Measurements from ENCODE around the gene PAPSS2.

Gene PAPSS2

DNA sequence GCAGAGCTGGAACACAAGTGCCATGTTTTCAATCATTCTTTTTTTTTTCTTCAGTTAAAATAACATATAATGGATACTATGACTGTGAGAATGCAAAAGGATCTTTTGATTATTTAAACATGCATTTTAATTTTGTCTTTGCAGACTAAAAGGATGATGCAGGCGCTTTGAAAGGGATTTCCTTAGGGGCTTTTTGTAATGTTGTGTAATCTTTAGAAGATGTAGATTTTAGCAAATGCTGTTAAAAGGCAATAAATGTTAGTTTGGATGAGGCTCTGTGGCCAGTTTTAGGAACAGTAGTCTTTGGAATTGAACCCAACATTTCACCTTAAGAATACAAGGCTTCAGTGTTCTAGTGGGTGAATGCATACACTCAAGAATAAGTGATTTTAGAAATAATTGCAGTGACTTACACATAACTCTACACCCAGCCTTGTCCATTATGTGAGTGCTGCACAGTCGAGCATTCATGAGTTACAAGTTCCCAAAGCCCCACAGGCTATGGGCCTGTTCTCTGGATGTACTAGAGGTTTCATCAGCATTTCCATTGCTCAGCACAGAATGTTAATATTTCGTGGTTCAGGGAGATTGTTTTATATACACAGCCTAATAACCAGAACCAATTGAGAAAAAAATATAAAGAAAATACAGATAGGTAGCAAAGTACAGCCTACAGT, 11.6 kb downstream of the PAPSS2 start:
- DNase-seq (ENCODE audit: low spot score), result no peak

DNA sequence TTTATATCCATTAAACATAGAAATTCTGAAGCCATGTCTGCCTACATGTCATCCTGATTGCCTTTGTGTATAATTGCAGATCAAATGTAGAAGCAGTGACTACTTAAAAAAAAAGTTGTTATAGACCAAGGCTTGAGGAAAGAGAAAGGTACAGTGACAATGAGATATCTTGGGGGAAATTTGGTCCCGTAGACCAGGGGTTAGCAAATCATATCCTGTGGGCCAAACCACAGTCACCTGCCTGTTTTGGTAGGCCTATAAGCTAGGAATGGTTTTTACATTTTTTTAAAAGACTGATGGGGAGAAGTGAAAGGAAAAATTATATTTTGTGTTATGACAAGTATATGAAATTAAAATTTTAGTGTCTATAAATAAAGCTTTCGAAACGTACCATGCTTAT, 12.9 kb downstream of the PAPSS2 start:
- DNase-seq (ENCODE audit: low spot score), result no peak

DNA sequence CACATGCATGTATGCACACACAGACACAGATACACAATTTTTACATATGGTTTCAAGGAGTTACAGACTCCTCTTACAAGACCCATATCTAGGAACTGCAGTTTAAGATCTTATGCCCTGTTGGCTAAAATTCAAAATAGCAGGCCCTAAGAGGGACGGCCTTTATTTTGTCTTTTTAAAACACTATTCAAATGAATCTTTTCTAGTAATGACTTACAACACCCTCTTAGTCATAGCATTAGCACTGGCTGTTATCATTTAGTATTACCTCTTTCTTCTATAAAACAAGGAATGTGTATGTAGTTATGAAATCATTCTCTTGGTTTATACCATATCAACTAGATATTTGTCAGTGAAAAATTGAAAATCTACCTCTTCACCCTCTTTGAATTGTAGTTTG, 15.3 kb downstream of the PAPSS2 start:
- DNase-seq (ENCODE audit: low spot score), result no peak

DNA sequence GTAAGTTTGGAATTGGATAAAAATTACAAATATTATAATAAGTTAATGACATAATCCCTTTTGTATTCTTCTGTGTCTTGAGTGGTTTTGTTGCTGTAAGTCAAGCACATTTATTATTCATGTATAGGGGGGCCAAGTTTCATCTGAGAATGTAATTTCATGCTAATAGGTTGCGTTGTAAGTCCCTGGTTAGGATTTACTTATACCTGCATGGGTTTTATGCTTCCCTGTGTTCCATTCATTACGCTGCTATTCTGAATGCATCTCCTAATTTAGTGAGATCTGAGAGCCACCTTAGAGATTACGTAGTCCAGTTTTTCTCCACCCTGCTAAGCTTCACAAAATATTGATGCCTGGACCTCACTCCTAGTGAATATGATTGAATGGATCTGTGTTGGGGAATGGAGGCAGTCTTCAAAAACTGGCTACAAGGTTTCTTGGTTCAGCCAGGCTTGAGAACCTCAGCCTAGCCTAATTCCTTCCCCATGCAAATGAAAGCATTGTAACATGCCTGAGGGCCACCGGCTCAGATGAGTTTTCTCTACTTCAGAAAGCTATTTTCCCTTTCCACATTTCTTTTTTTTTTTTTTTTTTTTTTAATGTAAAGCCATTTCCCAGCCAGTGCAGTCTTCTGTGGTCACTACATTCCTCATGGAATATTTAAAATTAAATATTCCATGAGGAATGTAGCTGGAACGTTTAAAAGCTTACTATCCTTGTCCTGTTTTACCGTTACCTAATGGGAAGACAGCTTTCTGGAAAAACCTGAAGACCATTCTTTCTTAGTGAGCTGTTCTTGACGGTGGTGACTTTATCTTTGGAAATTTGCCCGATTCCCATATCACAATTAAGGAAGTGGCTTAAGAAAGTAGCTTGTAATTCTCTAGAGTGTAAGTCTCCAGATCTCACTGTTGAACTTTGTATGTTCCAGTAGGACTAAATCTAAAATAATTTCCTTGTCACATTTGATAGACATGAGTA, 16.0 kb downstream of the PAPSS2 start:
- no peak for DNase-seq (ENCODE audit: low spot score)

DNA sequence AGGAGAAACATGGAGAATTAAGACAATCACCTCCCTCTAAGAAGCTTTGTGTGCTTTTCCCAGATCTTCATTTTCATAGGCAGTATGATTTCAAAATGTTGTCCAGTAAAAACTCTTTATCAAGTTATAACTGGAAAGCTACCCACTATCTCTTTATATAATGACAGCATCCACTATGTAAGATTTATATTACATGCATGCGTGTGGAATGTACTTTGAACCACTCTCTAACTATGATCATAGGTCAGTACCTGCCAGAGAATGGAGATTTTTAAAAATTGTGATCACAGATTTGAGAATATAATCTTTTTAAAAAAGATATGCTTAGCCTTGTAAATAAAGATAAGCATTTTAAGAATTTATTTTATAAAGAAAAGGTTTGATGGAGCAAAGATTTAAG, 17.9 kb downstream of the PAPSS2 start:
- DNase-seq (ENCODE audit: low spot score), result no peak

DNA sequence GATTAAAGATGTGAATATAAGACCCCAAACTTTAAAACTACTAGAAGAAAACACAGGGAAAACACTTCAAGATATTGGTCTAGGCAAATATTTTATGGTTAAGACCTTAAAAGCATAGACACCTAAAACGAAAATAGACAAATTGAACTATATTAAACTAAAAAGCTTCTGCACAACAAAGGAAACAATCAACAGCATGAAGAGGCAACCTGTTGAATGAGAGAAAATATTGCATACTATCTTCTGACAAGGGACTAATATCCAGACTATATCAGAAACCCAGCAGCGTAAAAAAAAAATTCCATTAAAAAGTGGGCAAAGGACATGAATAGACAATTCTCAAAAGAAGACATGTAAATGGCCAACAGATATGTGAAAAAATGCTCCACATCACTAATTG, 18.6 kb downstream of the PAPSS2 start:
- no peak for DNase-seq (ENCODE audit: low spot score)

DNA sequence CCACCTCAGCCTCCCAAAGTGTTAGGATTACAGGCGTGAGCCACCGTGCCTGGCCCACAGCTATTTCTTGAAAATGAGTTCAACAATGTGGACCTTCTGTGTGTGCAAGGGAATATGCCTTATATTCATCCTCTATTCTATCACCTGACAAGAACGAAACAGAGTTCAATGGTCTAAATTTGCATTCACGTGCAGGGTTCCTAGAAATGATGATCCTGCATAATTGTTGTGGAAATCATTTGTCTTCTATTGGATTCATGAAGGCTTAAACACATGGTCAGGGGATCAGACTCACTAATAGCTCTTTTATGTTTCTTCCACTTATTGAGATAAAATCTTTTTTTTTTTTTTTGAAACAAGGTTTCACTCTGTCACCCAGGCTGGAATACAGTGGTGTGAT, 23.7 kb downstream of the PAPSS2 start:
- DNase-seq (ENCODE audit: low spot score), result no peak

DNA sequence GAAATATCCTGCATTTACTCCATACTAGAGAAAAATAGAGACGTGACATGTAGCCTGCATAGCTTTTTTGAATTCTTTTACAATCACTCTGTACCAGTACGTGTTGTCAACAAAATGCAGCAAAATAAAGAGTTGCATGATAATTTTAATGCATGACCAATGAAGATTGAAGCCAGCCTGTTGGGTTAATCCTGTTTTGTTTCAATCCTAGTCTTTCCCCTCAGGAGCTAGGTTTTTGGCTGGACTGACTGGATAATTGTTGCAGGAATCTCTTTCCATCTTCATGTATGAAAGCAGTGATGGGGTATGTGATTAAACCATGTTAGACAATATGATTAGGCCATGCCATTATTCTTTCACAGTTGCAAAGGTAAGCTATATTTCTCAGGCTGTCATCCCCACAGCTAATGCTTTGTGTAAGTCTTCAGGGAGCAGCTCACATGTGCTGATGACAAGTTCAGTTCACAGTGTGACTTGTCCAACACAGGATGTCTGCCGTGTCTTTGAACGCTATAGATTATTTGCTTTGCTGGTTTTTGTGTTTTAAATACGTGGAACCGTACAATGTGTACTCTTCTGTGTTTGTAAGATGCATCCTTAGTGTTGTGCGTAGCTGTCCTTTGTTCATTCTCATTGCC, 24.4 kb downstream of the PAPSS2 start:
- DNase-seq (ENCODE audit: low spot score), result no peak

DNA sequence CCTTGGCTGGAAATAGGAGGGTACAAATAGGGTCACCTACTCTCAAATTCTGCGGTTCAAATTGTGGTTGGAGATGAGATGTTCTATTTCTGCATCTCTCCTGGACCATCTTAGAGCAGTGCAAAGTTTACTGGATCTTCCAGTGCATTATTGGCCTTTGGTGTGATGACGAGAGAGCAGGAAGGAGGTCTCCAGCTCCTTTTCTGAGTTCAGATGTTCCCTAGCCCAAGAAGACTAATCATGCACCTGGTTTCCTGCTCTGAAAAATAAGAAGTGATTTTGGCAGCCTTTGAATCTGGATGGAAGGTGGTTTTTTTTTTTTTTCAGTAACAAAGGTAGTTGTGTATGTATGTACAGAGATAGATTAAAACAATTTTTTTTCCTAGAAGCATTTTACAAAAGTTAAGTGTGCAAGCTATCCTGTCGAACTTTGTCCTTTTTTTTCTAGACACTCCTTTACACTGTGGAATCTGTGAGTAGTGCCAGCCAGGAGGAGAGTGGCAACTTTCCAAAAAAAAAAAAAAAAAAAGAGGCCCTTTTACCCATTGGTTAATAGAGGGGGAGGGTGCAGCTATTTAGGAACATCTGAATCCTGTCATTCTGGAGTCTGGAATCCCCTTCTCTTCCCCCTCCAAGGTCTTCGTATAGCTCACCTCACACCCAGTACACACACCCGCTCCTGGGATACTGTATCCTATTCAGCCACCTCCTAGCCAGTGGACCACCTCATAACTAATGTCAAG, 26.3 kb downstream of the PAPSS2 start:
- DNase-seq (ENCODE audit: low spot score), result no peak

DNA sequence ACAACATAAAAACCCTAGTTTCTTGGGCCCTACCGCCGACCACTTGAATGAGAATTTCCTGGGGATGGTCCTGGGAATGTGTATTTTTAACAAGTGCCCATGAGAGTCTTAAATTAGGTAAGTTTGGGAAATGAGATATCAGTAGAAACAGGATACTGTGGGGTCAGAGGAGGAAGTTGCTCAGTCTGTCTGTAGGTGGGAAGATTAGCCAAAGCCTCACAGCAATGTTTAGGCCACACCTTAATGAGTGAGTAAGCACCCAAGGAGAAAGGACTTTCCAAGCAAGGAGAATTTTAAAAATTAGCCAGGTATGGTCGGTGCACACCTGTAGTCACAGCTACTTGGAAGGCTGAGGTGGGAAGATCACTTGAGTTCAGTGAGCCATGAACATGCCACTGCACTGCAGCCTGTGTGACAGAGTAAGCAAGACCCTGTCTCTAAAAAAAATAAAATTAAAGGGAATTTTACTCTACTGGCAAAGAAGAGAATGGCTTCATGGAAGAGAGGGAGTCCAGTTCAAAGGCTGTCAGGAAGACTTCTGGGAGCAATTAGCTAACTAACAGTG, 31.9 kb downstream of the PAPSS2 start:
- no peak for DNase-seq (ENCODE audit: low spot score)

DNA sequence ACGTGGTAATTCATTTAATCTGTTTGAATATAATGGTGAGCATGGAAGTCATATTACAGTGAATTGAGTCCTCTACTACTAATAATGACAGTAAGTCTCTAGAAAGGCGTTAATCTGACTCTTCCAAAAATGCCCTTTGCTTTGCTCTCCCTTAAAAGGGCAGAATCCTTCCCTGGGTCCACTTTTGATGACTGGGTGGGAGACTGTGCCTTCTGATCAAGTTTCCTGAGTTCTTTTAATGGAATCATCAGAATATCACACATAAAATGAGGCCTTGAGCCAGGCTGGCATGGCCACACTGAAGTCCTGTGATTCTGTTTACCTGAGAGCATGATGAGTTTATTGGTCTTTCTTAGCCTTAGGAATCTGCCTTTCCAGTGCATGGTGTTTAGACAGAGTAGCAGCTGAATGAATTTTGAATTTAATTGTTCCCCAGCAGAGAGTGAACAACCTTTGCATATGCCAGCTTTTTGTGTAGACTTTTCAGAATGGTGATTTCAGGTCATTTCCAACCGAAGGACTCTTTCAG, 33.3 kb downstream of the PAPSS2 start:
- no peak for DNase-seq (ENCODE audit: low spot score)

DNA sequence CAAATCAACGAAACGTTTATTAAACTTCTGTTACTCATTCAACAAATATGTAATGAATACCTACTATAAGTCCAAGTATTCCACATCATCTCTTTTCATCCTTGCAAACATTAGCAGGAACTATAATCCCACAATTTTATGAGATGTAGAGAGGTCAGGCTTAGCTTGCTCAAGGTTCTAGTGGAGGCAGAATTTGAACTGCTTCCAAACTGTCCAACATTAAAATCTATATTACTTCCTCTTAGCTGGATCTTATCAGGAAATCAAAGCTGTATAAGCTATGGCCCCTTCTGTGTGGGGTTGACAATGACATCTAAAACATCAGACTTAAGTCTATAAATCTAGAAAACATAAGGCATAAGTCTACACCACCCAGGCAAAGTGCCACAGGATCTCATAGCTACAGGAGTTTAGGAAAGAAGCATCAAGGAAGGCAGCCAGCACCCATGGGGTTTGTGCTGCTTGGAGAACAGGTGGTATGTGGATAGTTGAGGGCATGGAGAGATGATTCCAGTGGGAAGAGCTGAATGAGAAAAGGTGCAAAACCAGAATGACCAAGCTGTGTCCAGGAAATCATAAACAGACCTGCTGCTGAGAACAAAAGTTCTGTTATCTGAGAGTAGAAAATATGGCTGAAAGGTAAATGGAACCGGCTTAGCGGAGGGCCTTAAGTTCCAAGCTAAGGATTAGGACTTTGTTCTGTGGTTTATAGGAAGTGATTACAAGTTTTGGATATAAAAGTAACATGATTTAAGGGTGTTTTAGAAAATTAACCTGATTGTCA, 34.5 kb downstream of the PAPSS2 start:
- no peak for DNase-seq (ENCODE audit: low spot score)

DNA sequence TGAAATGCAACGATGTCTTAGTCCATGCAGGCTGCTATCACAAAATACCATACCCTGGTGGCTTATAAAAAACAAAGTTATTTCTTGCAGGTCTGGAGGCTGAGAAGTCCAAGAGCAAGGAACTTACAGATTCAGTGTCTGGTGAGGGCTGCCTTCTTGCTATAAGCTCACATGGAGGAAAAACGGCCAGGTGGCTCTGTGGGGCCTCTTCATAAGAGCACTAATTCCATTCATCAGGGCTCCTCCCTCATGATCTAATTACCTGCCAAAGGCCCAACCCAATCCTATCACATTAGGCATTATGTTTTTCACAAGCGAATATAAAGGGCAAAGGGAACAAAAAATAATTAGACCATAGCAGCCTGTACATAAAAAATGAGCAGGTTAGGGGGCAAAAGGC, 35.4 kb downstream of the PAPSS2 start:
- DNase-seq (ENCODE audit: low spot score), result no peak

DNA sequence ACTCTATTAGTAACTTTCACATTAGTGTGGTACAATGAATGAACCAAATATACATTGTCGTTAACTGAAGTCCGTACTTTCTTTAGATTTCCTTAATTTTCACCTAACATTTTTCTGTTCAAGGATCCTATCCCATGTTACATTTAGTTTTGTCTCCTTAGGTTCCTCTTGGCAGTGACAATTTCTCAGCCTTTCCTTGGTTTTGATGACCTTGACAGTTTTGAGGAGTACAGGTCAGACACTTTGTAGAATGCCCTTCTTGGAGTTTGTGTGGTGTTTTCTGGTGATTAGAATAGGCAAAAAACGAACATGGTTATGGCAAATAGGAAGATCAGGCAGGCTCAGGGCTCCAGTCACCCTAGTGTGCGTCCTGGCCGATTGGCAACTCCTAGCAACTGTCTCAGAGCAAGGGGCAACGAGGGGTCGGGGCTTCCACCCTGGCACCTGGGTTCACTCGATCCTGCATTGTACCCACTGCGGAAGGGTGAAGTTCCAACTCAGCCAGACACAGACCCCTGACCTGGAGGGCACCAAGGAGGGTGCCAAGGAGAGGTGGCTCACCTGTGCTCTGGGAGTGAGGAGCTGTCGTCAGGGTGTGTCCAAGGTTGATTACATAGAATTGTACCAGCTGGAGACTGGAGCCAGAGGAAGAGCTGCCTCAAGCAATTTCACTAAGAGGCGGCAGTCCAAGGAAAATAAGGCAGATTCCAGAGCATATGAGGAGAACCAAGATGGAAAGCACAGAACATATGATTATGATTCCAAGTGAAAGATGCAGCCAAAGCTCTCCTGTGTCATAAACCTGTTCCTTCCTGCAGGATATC, 37.5 kb downstream of the PAPSS2 start:
- no peak for DNase-seq (ENCODE audit: low spot score)

DNA sequence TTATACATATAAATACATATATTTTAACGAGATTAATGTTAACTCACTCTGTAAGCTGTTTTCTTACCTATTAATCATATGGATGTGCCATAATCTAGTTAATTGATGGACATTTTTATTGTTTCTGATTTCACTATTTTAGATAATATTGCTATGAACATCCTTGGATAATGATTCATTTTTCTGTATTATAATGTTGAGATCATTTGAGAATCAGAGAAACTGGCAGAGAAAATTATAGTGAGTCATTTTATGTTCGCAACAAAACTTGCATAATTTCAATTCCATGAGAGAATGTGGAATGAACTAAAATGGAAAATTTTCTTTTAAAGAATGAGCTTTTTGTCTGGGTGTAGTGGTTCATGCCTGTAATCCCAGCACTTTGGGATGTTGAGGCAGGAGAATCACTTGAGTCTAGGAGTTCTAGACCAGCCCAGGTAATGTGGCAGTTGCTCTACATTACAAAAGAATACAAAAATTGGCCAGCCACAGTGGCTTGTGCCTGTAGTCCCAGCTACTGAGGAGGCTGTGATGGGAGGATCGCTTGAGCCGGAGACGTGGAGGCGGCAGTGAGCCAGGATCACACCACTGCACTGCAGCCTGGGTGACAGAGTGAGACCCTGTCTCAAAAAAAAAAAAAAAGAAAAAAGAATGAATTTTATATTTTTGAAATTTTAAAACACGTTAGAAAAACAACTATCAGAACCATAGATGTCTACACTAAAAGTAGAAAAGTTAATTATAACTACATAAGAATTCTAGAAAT, 40.5 kb downstream of the PAPSS2 start:
- DNase-seq (ENCODE audit: low spot score), result no peak

DNA sequence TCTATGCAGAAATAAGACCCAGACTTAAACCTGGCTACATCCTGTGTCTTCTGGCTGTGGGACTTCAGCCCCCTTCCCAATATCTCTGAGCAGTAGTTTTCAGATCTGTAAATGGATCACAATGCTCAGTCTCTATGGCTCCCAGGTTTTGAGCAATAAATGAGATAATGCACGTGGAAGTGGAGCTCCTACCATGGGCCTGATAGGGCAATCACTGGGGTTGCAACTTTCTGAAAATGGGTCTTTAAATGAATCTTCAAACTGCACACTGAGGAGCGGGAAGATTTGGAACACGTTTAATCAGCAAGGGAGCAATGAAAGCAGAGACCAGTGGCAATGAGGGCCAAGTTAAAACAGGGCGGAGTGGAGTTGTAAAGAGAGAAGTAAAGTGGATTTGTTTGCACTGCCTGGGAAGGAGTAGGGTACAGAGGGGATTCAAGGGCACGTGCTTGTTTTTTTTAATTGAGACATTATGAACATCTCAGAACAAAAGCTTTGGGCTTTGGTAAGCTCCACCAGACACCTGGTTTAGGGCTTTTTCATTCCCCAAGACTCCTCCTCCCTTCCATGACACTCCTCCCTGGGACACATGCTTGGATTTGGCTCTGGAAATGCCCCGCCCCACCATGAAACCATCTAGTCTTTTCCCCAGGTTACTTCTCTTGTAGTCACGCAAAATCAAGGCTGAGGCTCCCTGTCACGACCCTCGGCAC, 42.7 kb downstream of the PAPSS2 start:
- no peak for DNase-seq (ENCODE audit: low spot score)

DNA sequence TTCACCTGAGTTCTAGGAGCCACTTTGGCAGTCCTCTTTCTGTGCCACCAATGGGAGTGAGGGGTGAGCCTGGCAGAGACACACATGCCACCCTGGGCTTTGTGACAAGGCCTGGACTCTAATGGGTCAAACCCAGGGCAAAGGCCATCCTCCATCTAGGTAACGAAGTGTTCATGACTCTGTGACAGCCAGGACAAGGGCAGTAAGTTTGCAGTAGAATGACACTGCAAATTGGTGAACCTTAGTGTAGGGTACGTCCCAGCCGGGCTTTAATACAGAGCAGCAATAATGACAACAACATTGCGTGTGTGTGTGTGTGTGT, 43.3 kb downstream of the PAPSS2 start:
- no peak for DNase-seq (ENCODE audit: low spot score)

DNA sequence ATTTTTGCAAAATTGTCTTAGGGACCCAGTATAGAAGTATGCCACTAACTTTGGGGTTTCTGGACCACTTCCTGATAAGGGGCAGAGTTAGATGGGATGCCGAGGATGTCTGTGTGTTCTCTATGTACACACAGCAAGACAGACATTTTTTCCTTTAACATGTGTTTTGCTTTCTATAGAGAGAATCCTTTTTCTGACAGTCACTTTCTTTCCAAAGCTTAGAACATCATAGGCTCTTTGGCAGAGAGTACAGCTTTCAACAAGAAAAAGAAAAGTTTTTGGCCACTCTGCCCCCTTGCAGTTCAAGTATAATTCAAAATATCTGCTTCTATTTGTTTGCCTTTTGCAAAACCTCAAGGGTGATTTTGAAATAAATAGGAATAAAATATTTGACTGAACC, 44.1 kb downstream of the PAPSS2 start:
- DNase-seq (ENCODE audit: low spot score), result no peak

DNA sequence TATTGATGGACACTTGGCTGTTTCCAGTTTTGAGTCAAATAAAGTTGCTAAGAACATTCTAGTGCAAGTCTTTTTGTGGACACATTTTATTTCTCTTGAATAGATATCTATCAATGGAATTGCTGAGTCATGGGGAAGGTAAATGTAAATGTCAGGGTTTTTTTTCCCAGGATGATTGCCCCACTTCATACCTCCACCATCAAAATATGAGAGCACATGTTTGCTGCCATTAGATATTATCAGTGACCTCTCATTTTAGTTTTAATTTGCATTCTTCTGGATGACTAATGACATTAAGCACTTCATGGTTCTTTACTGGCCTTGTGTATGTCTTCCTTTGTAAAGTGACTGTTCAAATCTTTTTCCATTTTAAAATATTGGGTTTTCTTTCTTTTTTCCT, 45.7 kb downstream of the PAPSS2 start:
- DNase-seq (ENCODE audit: low spot score), result no peak
